Osteocyte (in vitro differentiated cells): ENCODE measurements around the gene MRPL51. TPM values are rescaled to one million over a fixed set of nuclear protein-coding genes. Genes with fewer than 3 reads are reported as not detected.

ENCODE experiments used
- DNase-seq: peaks from one replicate; pipeline ENCODE4 v3.0.0; 2021; ENCODE audit warnings: mixed read lengths; ENCODE audit not compliant: unreplicated experiment; ENCODE audit errors: extremely low spot score
- H3K27ac Mint-ChIP-seq: one replicate; pipeline ENCODE4 v1.8.0; 2021; ENCODE audit warnings: mild to moderate bottlenecking, mixed read lengths; ENCODE audit not compliant: unreplicated experiment
- H3K27me3 Mint-ChIP-seq: one replicate; pipeline ENCODE4 v1.8.0; 2021; ENCODE audit warnings: mixed read lengths; ENCODE audit not compliant: unreplicated experiment
- H3K36me3 Mint-ChIP-seq: one replicate; pipeline ENCODE4 v1.8.0; 2021; ENCODE audit warnings: mixed read lengths; ENCODE audit not compliant: unreplicated experiment
- H3K4me1 Mint-ChIP-seq: one replicate; pipeline ENCODE4 v1.8.0; 2021; ENCODE audit warnings: mixed read lengths; ENCODE audit not compliant: unreplicated experiment
- H3K4me3 Mint-ChIP-seq: one replicate; pipeline ENCODE4 v1.8.0; 2021; ENCODE audit warnings: mild to moderate bottlenecking, moderate library complexity, mixed read lengths; ENCODE audit not compliant: unreplicated experiment
- H3K9me3 Mint-ChIP-seq: one replicate; pipeline ENCODE4 v1.8.0; 2021; ENCODE audit warnings: mixed read lengths; ENCODE audit not compliant: unreplicated experiment
- total RNA-seq: library from RNA; stranded (reverse); gene quantifications from 2 replicates; pipeline ENCODE4 v1.2.1, GENCODE V29; 2021
- TF ChIP-seq, protein P1 (sequence below): fragments of 200-600 bp; sonication (generic); IDR thresholded peaks from 2 replicates; pipeline ENCODE4 v1.5.0; 2021; ENCODE audit warnings: antibody characterized with exemption, mild to moderate bottlenecking, moderate library complexity

MRPL51 gene
- total RNA-seq, 1 donor from 2014 or later = 172 TPM

DNA sequence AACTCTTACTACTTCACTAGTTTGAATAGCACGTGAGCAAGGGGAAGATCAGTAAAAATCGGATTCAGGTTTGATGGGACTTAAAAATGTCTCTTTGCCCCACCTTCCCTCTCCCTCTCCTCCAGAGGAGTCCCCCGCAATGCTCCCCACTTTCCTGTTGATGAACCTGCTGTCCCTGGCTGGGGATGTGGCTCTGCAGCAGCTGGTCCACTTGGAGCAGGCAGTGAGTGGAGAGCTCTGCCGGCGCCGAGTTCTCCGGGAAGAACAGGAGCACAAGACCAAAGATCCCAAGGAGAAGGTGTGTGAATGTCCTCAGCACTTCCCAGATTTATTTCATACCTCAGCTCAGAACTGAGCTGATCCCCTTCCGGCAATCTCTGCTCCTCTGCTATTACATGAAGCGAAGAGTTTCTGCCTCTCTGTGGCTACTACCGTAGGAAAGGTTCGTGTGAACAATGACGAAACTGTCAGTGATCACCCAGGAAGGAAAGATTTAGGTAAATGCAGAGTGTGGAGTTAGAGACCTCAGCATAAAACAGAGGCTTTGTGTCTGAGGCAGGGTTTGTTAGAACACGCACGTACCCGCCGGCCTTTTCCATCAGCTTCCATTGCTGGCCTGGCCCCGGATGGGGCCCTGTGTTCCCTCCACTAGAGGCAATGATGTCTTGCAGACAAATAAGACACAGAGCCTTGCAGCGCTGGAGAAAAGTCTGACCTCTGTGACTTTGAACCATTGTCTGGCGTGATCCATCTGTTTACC, 33.9 kb upstream of the MRPL51 start:
- Mint-ChIP-seq H3K36me3 (peaks cover 64% of the 10 kb centered on the region), H3K27me3 (no peaks in the 10 kb centered on the region), H3K27ac (no peak overlapping the region), H3K4me1 (peaks cover 3% of the 10 kb centered on the region), H3K9me3 (no peaks in the 10 kb centered on the region), H3K4me3 (no peak overlapping the region)
- DNase-seq = no peak
- TF ChIP-seq, protein P1, sequence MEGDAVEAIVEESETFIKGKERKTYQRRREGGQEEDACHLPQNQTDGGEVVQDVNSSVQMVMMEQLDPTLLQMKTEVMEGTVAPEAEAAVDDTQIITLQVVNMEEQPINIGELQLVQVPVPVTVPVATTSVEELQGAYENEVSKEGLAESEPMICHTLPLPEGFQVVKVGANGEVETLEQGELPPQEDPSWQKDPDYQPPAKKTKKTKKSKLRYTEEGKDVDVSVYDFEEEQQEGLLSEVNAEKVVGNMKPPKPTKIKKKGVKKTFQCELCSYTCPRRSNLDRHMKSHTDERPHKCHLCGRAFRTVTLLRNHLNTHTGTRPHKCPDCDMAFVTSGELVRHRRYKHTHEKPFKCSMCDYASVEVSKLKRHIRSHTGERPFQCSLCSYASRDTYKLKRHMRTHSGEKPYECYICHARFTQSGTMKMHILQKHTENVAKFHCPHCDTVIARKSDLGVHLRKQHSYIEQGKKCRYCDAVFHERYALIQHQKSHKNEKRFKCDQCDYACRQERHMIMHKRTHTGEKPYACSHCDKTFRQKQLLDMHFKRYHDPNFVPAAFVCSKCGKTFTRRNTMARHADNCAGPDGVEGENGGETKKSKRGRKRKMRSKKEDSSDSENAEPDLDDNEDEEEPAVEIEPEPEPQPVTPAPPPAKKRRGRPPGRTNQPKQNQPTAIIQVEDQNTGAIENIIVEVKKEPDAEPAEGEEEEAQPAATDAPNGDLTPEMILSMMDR = no peak

GRCh38 chr12:6526201-6526600, 33.1 kb upstream of the MRPL51 start:
- H3K4me1 Mint-ChIP-seq = no peaks in the 10 kb centered on the region
- H3K36me3 Mint-ChIP-seq = peaks cover 67% of the 10 kb centered on the region
- DNase-seq = no peak
- TF ChIP-seq, protein P1 = no peak
- no peak overlapping the region for H3K27ac Mint-ChIP-seq
- H3K9me3 Mint-ChIP-seq = no peaks in the 10 kb centered on the region
- no peak overlapping the region for H3K4me3 Mint-ChIP-seq
- no peaks in the 10 kb centered on the region for H3K27me3 Mint-ChIP-seq

GRCh38 chr12:6524648-6525047, 31.6 kb upstream of the MRPL51 start:
- DNase-seq = no peak
- H3K4me1 Mint-ChIP-seq = no peaks in the 10 kb centered on the region
- peaks cover 62% of the 10 kb centered on the region for H3K36me3 Mint-ChIP-seq

DNA sequence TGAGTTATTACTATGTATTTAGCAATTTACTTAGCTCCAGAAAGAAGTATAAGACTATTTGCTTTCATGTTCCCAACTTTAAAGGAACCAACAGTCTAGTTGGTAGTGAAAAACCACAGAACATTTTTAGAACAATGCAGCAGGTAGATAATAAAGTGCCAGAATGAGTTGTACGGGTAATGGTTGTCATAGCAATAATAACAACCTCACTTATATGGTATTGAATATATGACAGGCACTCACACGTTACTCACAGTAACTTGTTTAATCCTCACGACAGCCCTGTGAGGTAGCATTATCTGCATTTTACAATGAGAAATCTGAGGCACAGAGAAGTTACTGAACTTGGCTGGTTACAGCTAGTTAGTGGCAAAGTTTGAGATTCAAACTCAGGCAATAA, 30.6 kb upstream of the MRPL51 start:
- Mint-ChIP-seq H3K4me3 (no peak overlapping the region), H3K4me1 (no peaks in the 10 kb centered on the region), H3K27ac (no peak overlapping the region), H3K36me3 (peaks cover 59% of the 10 kb centered on the region), H3K27me3 (no peaks in the 10 kb centered on the region), H3K9me3 (no peaks in the 10 kb centered on the region)
- no peak for DNase-seq
- TF ChIP-seq, protein P1 = no peak

More at GRCh38 chr12:6524648-6525047, 31.6 kb upstream of the MRPL51 start:
- Mint-ChIP-seq H3K27ac (no peak overlapping the region), H3K9me3 (no peaks in the 10 kb centered on the region), H3K27me3 (no peaks in the 10 kb centered on the region), H3K4me3 (no peak overlapping the region)
- TF ChIP-seq, protein P1 = no peak

DNA sequence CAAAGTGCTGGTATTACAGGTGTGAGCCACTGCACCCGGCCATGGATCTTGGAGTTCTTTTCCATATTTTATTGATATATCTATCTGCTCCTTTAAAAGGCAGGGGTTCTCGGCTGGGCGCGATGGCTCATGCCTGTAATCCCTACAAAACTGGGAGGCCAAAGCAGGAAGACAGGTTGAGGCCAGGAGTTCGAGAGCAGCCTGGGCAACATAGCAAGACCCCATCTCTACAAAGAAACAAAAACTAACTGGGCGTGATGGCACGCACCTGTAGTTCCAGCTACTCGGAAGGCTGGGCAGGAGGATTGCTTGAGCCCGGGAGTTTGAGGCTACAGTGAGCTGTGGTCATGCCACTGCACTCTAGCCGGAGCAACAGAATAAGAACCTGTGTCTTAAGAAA, 29.1 kb upstream of the MRPL51 start:
- Mint-ChIP-seq H3K4me1 (no peaks in the 10 kb centered on the region), H3K36me3 (peaks cover 57% of the 10 kb centered on the region)

More for the DNA sequence above, 29.1 kb upstream of the MRPL51 start:
- Mint-ChIP-seq H3K9me3 (no peaks in the 10 kb centered on the region), H3K4me3 (no peak overlapping the region), H3K27ac (no peak overlapping the region), H3K27me3 (no peaks in the 10 kb centered on the region)
- no peak for DNase-seq
- TF ChIP-seq, protein P1 = no peak
